Measurements from ENCODE around the gene EMC10. TPM values are rescaled to one million over a fixed set of nuclear protein-coding genes. Genes with fewer than 3 reads are reported as not detected.

EMC10 gene
- total RNA-seq, 1 experiment from 2014 or later = 200 TPM

DNA sequence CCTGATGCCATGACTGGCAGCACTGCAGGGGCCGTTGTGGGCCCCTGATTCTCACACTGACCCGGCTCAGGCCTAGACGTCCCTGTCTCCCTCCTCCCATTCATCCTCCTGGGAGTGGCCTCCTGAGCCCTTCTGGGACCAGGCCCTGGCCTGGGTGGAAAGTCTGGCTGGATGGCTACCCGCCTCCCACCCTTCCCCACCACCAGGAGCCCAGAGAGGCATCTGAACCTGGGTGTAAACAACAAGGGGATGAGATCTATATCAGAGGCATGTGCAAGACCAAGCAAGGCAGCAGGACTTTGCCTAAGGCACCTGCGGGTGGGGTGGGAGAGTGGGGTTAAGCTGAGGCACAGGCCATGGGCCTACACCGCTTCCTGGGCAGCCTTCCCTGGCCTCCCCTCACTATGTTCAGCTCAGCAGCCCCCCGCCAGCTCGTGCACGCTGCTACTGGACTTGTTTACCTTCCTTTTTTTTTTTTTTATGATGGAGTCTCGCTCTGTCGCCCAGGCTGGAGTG lies 59.4 kb downstream of the EMC10 start:
- CTCF ChIA-PET = interaction anchor here (0.6 to 1.8 kb wide), 3 partner anchors 20 to 245 kb away, joined by 4 to 7 read pairs (median 6); no protein-coding TSS in a partner anchor
- no peak for DNase-seq
- H3K36me3 Mint-ChIP-seq (ENCODE audit: insufficient read depth, unreplicated experiment) = peaks cover 5% of the 10 kb centered on the region
- H3K27me3 Mint-ChIP-seq (ENCODE audit: unreplicated experiment) = peaks cover 38% of the 10 kb centered on the region
- intact Hi-C loops (cut with micrococcal nuclease; ENCODE audit: unreplicated experiment) = loop anchor here (2.0 to 5.0 kb wide), 2 partner anchors 168 to 247 kb away; partner anchors contain the start of gene NAPSA
- H3K9me3 Mint-ChIP-seq (ENCODE audit: low read depth, unreplicated experiment) = peaks cover 6% of the 10 kb centered on the region
- no TSS peak for BruUV-seq (replicated peaks)
- no peaks in the 10 kb centered on the region for H3K4me1 Mint-ChIP-seq (ENCODE audit: low read depth, unreplicated experiment)
- no peak overlapping the region for H3K4me3 Mint-ChIP-seq (ENCODE audit: low read depth, unreplicated experiment)
- TF ChIP-seq, protein P1, sequence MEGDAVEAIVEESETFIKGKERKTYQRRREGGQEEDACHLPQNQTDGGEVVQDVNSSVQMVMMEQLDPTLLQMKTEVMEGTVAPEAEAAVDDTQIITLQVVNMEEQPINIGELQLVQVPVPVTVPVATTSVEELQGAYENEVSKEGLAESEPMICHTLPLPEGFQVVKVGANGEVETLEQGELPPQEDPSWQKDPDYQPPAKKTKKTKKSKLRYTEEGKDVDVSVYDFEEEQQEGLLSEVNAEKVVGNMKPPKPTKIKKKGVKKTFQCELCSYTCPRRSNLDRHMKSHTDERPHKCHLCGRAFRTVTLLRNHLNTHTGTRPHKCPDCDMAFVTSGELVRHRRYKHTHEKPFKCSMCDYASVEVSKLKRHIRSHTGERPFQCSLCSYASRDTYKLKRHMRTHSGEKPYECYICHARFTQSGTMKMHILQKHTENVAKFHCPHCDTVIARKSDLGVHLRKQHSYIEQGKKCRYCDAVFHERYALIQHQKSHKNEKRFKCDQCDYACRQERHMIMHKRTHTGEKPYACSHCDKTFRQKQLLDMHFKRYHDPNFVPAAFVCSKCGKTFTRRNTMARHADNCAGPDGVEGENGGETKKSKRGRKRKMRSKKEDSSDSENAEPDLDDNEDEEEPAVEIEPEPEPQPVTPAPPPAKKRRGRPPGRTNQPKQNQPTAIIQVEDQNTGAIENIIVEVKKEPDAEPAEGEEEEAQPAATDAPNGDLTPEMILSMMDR (IDR thresholded peaks at IDR 0.05; ENCODE audit: unreplicated experiment) = no peak
- H3K27ac Mint-ChIP-seq (ENCODE audit: unreplicated experiment) = no peak overlapping the region

DNA sequence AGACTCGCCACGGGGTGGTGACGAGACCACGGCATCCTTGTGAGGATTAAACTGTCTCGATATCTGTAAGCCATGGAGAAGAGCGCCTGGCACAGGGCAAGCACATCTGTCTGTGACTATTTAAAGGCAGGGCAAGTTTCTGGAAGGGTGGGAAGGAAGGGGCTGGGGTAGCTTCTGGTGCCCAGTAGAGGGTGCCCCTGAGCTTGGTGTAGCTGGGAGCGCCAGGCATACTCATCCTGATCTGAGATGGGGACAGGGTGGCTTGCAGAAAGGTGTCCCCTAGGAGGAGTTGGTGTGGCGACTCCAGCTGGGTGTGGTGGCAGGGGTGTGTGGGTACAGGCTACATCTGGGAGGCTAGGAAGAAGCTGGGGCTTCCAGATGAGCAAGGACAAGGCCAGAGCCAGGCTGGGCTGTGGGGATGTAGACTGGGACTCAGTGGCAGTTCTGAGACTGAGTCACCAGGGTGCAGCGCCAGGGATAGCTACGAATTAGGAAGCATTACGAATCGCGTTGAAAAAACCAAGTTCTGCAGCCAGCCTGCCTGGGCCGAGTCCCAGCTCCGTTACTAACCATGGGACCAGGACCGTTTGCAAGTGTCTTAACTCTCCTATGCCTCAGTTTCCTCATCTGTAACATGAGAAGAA lies 60.5 kb downstream of the EMC10 start:
- Mint-ChIP-seq H3K4me3 (ENCODE audit: low read depth, unreplicated experiment) (no peak overlapping the region), H3K36me3 (ENCODE audit: insufficient read depth, unreplicated experiment) (peaks cover 5% of the 10 kb centered on the region), H3K9me3 (ENCODE audit: low read depth, unreplicated experiment) (peaks cover 6% of the 10 kb centered on the region), H3K27me3 (ENCODE audit: unreplicated experiment) (peaks cover 32% of the 10 kb centered on the region), H3K27ac (ENCODE audit: unreplicated experiment) (no peak overlapping the region), H3K4me1 (ENCODE audit: low read depth, unreplicated experiment) (no peaks in the 10 kb centered on the region)
- BruUV-seq (replicated peaks) = no TSS peak
- CTCF ChIA-PET = interaction anchor here (0.6 to 1.8 kb wide), 2 partner anchors 19 to 244 kb away, joined by 4 to 6 read pairs; no protein-coding TSS in a partner anchor
- no peak for DNase-seq
- TF ChIP-seq, protein P1 (IDR thresholded peaks at IDR 0.05; ENCODE audit: unreplicated experiment) = no peak
- intact Hi-C loops (cut with micrococcal nuclease; ENCODE audit: unreplicated experiment) = loop anchor here (1.0 to 5.0 kb wide), 3 partner anchors 169 to 386 kb away; partner anchors contain the start of gene NAPSA

DNA sequence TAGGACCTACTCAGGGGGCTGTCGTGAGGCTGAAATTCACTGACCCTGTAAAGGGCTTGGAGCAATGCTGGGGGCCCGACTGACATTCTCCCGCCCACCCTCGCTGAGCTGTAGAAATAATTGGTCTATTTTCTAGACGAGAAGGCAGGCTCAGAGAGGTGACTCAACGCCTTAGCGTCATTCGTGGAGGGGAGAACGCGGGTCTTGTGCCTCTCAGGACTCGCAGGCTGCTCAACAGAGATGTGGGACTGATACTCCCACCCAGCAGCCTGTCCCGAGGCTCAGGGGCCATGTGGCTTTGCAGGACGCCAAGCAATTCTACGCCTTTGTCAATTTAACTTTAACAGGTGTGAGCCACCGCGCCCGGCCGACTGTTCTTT lies 61.0 kb downstream of the EMC10 start:
- H3K4me1 Mint-ChIP-seq (ENCODE audit: low read depth, unreplicated experiment) = no peaks in the 10 kb centered on the region

DNA sequence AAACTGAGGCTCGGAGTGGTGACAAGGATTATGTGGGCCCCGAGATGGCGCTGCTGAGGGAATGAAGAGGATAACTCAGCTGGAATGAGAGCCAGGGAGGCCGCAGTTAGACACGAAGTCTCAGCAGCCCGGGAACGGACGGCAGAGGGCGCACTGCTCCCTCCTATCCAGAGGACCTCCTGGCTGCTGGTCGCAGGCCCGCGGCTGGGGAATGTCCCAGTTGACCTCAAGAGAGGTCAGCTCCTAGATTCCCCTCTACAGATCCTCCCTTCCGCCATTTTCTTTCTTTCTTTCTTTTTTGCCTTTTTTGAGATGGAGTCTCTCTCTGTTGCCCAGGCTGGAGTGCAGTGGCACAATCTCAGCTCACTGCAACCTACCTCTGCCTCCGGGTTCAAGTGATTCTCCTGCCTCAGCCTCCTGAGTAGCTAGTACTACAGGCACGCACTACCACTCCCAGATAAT lies 61.5 kb downstream of the EMC10 start:
- TF ChIP-seq, protein P1 (IDR thresholded peaks at IDR 0.05; ENCODE audit: unreplicated experiment) = peak; percentile 80
- H3K9me3 Mint-ChIP-seq (ENCODE audit: low read depth, unreplicated experiment) = peaks cover 4% of the 10 kb centered on the region
- intact Hi-C loops (cut with micrococcal nuclease; ENCODE audit: unreplicated experiment) = loop anchor here (1.0 to 5.0 kb wide), 3 partner anchors 170 to 385 kb away; partner anchors contain the start of gene NAPSA
- DNase-seq = peak; percentile 92
- H3K27ac Mint-ChIP-seq (ENCODE audit: unreplicated experiment) = no peak overlapping the region
- H3K4me1 Mint-ChIP-seq (ENCODE audit: low read depth, unreplicated experiment) = no peaks in the 10 kb centered on the region
- no TSS peak for BruUV-seq (replicated peaks)
- H3K36me3 Mint-ChIP-seq (ENCODE audit: insufficient read depth, unreplicated experiment) = no peaks in the 10 kb centered on the region
- H3K27me3 Mint-ChIP-seq (ENCODE audit: unreplicated experiment) = peaks cover 31% of the 10 kb centered on the region
- H3K4me3 Mint-ChIP-seq (ENCODE audit: low read depth, unreplicated experiment) = no peak overlapping the region
- CTCF ChIA-PET = interaction anchor here (0.6 to 2.0 kb wide), 14 partner anchors 9 to 385 kb away, joined by 3 to 22 read pairs (median 4); partner anchors contain the start of gene JOSD2

More for the DNA sequence above, 61.0 kb downstream of the EMC10 start:
- Mint-ChIP-seq H3K27me3 (ENCODE audit: unreplicated experiment) (peaks cover 32% of the 10 kb centered on the region), H3K4me3 (ENCODE audit: low read depth, unreplicated experiment) (no peak overlapping the region), H3K9me3 (ENCODE audit: low read depth, unreplicated experiment) (peaks cover 6% of the 10 kb centered on the region), H3K27ac (ENCODE audit: unreplicated experiment) (no peak overlapping the region), H3K36me3 (ENCODE audit: insufficient read depth, unreplicated experiment) (peaks cover 3% of the 10 kb centered on the region)
- TF ChIP-seq, protein P1 (IDR thresholded peaks at IDR 0.05; ENCODE audit: unreplicated experiment) = no peak
- intact Hi-C loops (cut with micrococcal nuclease; ENCODE audit: unreplicated experiment) = loop anchor here (1.0 to 5.0 kb wide), 3 partner anchors 170 to 385 kb away; partner anchors contain the start of gene NAPSA
- no peak for DNase-seq
- CTCF ChIA-PET = interaction anchor here (0.7 to 2.0 kb wide), 10 partner anchors 8 to 385 kb away, joined by 3 to 22 read pairs (median 4); partner anchors contain the start of gene JOSD2
- BruUV-seq (replicated peaks) = no TSS peak

Other genes with a start within 250 kb of the EMC10 start
- 5.3 and 6.8 TPM in 2 replicates for gene KCNC3, start 147.1 kb upstream of the EMC10 start, total RNA-seq (2022)
- 1.9 and 3.6 TPM in 2 replicates for gene NAPSA, start 110.9 kb upstream of the EMC10 start, total RNA-seq (2022)
- gene NR1H2, start 100.0 kb upstream of the EMC10 start, total RNA-seq (2022) = 72.7 and 77.5 TPM in 2 replicates
- gene POLD1, start 92.2 kb upstream of the EMC10 start, total RNA-seq (2022) = 67.1 and 81.9 TPM in 2 replicates
- gene SPIB, start 57.6 kb upstream of the EMC10 start, total RNA-seq (2022) = 1.2 and 1.3 TPM in 2 replicates
- gene MYBPC2, start 43.6 kb upstream of the EMC10 start, total RNA-seq (2022) = not detected in 2 replicates
- gene GARIN5A, start 341 bp downstream of the EMC10 start, total RNA-seq (2022) = 6.0 and 7.8 TPM in 2 replicates
- gene JOSD2, start 34.7 kb downstream of the EMC10 start, total RNA-seq (2022) = 33.5 and 38.6 TPM in 2 replicates
- not detected in 2 replicates for gene ASPDH, start 37.4 kb downstream of the EMC10 start, total RNA-seq (2022)
- not detected in 2 replicates for gene LRRC4B, start 91.9 kb downstream of the EMC10 start, total RNA-seq (2022)
- gene SYT3, start 163.4 kb downstream of the EMC10 start, total RNA-seq (2022) = not detected in 2 replicates
- gene C19orf81, start 172.9 kb downstream of the EMC10 start, total RNA-seq (2022) = not detected in 2 replicates
- gene SHANK1, start 243.3 kb downstream of the EMC10 start, total RNA-seq (2022) = not detected in 2 replicates
- gene CLEC11A, start 246.9 kb downstream of the EMC10 start, total RNA-seq (2022) = 2.3 and 2.4 TPM in 2 replicates